GM18858 (cell line): ENCODE measurements around the gene SLC35F3.

Experiments used
- ATAC-seq: cut with Tn5 transposase; IDR thresholded peaks from one replicate; pipeline ENCODE4 v1.9.1; 2021; ENCODE audit not compliant: unreplicated experiment

SLC35F3 gene

DNA sequence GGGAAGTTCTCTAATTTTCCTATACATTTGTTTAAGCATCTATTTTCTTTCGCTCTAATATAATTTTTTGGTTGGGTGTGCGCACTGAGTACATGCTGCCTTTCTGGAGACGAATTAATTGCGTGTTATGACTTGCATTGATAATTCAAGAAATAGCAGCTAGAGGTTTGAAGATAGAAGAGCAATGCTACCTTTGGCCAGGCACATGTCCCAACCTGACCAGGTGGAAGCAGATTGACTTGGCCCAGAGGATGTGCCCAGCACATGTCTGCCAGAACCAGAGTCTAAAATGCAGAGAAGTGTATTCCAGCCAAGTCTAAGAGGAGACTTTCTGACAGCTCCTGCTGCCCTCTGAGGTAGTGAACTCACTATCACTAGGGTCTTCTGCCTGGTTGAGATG, 114.3 kb downstream of the SLC35F3 start:
- no peak for ATAC-seq

DNA sequence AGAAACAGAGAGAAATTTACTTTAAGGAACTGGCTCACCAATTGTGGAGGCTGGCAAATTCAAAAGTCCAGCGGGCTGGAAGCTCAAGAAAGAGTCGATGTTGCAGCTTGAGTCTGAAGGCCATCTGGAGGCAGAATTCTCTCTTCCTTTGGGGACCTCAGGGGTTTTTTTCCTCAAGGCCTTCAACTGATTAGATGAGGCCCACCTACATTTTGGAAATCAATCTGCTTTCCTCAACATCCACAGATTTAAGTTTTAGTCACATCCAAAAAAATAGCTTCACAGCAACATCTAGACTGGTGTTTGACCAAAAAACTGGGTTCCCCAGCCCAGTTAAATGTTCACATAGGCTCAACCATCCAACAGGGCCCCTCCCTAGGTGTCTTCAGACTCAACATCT, 114.9 kb downstream of the SLC35F3 start:
- no peak for ATAC-seq

DNA sequence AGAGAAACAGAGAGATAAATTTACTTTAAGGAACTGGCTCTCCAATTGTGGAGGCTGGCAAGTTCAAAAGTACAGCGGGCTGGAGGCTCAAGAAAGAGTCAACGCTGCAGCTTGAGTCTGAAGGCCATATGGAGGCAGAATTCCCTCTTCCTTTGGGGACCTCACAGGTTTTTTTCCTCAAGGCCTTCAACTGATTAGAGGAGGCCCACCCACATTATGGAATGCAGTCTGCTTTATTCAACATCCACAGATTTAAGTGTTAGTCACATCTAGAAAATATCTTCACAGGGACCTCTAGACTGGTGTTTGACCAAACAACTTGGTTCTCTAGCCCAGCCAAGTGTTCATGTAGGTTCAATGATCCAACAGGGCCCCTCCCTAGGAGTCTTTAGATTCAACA, 117.8 kb downstream of the SLC35F3 start:
- ATAC-seq: no peak

DNA sequence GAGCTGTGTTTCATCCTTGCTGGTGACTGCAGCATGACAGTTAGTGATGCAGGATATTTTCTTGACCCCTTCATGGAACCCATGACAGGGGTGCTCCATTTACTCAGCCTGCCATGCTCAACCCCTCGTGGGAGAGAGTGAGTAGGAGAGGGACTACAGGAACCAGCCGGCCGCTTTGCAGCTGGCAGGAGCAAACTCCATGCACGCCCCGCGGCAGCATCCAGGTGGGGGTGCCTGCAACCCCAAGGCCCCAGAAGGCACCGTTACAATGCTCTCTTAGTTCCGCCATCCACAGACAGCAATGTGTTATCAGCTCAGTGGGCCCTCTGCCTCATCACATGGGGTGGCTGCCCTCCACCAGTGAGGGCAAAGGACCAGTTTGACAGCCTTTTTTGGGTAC, 135.1 kb downstream of the SLC35F3 start:
- no peak for ATAC-seq

DNA sequence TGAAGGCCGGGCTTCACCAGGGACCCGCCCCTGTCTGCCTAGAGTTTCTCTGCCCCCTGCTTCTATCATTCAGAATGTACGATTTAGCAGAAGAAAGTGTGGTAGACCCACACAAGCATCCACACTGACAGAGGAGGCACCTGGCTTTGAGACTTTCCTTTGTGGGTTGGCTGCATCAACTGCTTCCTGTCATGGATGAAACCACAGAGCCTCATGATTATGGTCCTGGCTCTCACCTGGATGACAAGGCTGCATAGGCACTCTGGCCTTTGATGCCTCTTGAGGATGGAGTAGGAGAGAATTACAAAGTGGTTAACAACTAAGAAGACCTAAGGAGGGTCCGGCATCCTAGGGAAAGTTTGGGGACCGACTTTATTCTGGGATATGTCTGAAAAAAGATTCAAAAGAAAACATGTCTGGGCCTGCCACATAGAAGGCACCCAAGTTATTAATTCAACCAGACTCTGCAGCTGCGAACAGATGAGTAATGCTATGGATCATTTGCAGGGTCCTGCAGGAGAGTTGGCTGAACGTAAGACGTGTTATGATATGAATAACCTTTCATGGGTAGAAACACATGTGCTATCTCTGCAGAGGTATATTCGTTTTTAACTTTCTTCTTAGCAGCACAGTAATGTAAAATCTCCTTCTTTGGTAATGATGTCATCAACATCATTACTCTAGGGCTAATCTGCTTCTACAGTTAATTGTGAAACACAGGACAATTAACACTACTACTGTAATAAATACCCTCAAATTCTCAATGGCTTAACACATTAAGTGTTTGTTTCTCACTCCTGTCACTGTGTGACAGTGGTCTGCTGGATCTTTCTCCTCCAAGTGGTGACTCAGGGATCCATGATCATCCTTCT, 136.2 kb downstream of the SLC35F3 start:
- no peak for ATAC-seq

DNA sequence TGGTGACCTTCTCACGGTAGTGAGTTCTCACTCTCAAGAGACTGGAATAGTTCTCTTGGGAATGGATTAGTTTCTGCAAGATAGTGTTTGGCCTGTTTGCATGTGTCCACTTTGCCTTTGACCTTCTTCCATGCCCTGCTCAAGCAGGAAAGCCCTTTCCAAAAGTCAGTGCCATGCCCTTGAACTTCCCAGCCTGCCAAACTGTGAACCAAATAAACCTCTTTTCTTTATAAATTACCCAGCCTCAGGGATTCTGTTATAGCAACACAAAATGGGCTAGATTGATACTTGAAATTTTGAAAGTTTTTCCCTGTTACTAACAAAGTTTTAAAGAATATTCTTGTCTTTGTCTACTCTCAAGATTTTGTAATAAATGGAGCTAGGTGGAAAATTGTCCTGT, 139.6 kb downstream of the SLC35F3 start:
- no peak for ATAC-seq

DNA sequence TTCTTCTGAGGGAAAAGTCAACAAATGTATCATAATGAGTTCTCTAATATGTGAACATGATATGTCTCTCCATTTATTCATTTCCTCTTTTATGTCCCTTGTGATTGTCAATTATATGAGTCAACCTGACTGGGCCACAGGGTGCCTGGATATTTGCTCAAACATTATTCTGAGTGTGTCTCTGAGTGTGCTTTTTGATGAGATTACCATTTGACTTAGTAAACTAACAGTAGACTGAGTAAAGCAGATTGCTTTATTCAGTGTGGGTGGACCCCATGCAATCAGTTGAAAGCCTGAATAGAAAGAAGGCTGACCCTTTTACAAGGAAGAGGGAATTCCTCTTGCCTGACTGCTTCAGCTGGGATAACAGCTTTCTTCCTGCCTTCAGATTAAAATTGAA, 142.6 kb downstream of the SLC35F3 start:
- ATAC-seq: no peak

DNA sequence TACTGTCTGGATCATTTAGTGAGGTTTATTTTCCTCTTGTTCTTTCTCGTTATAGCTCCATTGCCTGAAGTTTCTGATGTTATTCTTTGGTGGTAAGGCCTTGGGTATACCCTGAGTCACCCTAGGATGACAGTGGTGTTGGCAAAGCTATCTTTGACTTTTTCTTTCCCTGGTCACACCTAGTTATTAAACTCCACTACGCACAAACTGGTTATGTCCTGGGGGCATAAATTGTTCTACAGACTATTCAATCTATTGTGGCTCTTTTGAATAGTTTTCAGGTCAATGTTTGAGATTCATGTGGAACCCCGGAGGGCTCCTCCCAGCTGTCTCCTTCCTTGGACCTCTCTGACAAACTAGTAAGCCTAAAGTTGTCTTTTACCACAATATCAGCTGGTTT, 157.7 kb downstream of the SLC35F3 start:
- no peak for ATAC-seq

DNA sequence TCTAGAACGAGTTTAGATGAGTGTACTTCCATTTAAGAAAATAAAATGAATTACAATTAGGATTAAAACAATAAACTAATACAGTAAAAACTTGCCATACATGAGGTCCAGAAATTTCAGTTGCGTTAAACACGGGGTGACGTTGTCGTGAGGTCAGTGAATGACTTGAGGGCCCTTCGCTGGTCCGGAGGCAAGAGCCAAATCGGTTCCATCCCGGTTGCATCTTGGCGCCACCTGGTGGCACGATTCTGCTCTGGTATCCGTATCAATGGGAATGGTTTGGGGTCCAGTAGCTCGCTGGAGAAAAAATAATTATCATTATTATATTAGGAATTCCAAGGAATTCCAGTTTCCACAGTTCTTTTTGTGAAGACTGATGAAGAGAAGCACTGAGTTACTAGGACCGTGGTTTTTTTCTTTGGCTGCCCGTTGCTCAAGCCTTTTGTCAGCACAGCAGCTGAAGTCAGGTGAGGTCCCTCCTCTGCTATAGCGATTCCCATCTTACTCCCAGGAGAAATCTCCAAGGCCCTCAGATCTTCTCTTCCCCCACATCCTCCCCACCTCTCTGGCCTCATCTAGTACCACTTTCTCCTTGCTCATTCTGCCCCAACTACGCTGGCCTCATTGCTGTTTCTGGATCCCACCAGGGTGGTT, 161.4 kb downstream of the SLC35F3 start:
- no peak for ATAC-seq

DNA sequence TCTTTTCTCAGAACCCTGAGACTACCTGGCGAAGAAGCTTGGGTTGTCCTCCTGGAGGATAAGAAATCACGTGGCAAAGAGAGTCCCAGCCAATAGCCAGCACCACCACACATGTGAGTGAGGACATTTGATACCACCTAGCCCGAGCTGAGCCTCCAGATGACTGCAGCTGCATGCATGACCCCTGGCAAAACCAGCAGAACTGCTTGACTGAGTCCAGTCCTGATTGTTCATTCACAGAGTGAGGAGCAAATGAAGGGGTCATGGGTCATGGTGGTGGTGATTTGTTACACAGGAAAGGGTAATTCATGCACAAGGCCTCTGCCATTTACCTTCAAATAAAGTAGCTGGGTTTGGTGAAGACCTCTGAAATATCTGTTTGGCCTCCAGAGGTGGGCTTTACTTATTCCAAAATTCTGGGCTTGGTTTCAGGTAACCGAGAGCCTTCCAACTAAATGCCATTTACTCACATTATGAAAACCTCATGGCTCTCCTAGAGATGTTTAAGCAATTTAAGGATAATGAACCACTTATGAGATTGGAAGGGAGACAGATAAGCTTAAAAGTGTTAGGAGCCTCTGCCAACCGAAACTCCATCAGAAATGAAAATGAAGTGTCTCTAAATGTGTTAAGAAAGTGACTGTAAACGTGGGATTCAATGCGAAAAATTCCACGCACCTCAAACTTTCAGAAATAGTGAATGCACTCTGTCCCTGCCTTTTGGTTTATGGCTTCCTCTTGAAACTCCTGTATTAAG, 163.3 kb downstream of the SLC35F3 start:
- no peak for ATAC-seq

DNA sequence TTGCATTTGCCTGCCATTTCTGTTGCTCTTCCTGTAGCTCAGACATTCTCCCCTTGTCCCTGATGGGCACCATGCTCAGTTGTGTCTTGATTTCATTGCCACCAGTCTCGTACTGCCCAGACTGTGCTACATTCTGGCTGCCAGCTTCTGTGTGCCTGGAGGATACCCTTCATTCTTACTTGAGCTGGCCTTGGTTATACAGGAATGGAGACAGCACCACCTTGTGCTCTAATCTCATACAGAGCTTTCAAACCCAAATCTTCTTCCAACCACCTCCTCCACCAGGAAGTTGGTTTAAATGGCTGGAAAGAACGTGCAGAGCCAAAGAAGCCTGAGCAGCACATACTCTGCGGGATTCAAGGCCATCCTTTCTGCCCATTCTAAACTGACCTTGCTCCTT, 165.3 kb downstream of the SLC35F3 start:
- no peak for ATAC-seq

DNA sequence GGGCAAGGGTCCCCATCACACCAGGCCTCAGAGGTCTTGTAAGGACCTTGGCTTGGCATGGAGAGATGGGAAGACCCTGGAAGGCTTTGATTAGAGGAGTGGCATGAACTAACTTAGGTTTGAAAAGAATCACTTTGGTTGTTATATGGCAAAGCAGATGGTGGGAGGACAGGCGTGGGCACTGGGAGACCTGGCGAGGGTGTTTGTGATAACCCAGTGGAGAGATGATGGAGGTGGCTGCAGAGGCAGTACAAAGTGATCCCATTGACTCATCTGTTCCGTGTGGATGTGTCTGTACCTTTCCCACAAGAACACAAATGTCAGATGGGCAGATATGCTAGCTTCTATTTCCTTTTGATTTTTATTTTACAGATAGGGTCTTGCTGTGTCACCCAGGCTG, 168.3 kb downstream of the SLC35F3 start:
- no peak for ATAC-seq

DNA sequence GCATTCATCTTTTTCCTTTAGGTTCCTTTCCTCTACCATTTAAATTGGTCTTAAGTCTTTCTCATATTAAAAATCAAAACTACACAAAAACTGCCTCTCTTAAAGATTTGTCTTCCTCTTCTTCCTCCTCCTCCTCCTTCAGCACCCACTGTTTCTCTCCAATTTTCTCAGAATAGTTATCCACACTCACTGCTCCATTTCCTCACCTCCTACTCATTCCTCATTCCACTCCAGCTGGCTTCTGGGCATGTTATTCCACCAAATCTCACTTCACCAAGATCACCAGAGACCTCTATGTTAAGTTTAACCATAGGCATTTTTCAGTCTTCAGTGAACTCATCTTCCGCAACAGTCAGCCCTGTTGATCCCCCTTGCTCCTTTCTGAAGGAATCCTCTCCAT, 173.7 kb downstream of the SLC35F3 start:
- no peak for ATAC-seq

DNA sequence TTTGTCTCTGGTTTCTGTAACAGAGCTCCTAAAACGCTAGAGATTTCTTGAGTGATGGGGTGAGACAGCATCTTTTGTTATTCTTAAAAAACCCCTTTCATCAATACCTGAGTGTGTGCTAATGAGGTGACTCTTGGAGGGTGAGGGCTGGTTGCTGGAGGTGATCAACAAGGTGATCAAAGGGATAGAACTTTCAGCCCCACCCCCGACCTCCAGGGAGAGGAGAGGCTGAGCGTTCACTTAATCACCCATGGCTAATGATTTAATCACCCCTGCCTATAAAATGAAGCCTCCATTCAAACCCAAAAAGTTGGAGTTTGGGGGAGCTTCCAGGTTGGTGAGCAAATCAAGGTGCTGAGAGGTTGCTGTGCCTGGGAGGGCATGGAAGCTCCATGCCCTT, 175.4 kb downstream of the SLC35F3 start:
- no peak for ATAC-seq

DNA sequence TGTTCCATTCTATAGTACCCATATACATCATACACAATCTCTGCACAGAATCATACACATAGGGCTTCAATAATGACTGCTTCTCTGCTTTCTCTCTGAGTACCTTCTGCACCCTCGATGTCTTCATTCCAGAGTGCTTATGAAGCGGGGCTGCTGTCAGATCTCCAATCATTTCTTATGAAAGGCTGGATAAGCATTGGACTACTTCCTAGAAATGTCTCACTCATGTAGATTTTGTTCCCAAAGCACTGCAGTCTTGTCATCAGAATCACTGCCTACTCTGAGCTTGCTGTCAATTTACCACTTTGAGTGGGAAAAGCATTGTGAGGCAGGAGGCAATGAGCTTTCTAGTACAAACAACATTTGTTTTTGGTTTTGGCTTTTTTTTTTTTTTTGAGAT, 179.0 kb downstream of the SLC35F3 start:
- ATAC-seq: no peak

DNA sequence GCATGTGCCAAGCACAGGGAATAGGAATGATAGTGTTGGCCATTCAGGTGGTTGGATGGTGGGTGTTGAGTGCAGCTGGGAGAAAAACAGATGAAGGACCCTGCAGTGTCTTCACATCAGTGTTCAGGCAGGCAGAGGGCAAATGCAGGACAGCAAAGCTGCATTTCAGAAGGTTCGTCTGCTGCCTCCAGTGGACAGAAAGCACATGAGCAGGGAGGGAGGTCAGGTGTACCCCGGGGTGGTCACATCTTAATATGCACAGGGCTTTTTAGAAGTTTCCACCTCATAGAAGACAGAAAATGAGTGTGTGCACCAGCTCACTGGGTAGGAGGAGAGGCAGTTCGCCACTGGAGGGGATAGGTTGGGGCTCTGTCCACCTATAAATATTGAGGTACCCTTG, 184.9 kb downstream of the SLC35F3 start:
- ATAC-seq: no peak

DNA sequence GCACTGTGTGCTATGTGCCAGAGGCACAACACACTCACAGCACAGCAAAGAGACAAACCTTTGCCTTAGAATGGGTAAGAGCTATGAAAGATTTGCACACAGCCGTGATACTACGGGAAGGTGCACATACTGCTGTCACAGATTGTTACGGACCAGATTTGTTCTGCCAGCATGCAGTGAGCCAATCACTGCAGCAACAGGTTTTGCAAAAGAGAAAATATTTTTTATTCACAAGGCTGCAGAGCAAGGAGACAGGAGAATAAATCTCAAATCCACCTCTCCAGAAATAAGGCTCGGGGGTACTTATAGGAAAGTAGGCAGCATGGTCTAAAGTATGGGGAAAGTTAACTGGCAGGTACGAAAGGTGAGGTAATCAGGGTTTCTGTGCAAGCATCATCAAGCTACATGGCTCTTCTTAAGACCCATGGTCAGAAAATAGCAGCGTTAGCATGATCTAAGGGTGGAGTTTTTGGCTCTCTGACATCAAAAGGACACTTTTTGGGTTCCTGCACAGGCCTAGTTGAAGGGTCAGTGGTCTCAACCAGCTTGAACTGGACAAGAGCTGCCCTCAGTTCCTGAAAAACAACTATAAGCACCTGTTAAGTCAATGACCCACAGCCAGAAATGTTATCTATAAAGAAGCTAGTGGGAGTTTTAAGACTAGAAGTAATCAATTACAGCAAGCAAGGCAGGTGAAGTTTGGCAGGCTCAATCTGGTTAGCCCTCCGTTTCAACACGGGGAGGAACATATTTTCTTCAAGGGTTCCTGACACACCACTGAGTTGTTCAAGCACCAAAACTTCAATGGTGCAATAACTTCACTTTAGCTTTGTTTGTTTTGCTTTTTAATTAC, 186.0 kb downstream of the SLC35F3 start:
- ATAC-seq: no peak

DNA sequence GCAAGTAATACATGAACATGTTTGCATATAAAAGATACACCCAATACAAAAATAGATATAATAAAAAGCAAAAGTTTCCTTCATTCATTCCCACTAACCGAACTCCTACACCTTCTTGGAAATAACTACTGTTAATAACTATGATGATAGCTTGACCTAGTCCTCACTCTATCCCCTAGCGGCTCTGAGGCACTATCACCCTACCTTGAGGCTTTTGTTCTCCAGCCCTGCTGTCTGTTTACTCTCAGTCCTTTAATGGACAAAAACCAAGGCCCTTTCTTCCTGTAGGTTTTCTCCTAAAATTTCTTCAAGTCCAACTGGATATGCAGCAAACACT, 186.6 kb downstream of the SLC35F3 start:
- ATAC-seq: no peak

DNA sequence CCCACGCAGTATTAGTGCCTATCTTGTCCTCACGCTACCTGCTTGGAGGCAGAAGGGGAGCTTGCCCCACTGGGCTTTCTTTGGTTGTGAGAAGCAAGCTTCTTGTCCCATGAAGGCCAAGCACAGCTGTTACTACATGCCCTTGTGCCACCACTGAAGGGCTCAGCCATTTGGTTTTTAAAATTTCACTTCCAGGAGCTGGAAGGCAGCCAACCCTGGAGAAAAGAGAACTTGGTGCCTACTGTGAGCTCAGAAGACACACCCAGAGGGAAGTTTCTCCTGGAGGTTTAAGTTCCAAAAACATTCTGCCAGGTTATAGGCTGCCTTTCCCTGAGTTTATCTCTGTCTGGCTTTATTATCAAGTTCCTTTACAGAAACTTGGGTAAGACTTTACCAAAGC, 187.4 kb downstream of the SLC35F3 start:
- no peak for ATAC-seq

DNA sequence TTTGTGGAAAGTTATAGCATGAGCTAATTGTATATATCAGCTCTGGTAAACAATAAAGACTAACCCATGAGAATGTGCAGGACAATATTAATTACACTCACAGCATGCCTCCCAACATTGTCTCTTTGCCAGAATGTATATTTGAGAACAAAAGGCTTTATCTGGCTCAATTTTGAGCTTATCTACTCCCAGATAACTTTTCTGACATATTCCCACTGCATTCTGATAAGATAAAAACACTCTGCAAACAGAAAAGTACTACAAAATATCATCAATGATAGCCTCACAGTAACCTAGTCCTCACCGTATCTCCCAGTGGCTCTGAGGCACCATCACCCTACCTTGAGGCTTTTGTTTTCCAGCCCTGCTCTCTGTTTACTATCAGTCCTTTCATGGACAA, 188.6 kb downstream of the SLC35F3 start:
- no peak for ATAC-seq

DNA sequence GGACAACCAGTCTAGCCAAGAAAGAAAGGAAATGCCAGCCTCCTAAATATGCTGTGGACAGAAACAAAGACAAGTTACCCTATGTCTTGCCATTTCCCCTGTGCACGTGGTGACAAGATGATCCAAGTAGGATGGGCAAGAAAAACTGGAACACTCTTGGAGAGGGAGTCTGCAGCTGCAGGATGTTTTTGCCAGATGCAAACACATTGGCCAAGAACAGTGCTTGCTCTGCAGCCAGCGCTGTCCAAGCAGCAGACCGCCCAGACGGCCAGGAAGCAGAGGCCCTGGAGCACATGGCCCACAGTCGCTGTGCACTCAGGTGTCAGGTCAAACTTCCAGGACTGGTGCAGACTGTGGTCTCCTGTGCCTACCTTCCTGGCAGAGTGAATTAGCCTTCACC, 189.3 kb downstream of the SLC35F3 start:
- no peak for ATAC-seq
